C4-2B (cell line): ENCODE measurements around the gene HBQ1.

Experiments
- CTCF ChIP-seq: fragments of 450-650 bp; conservative IDR thresholded peaks from 2 replicates; pipeline ENCODE4 v1.5.1; 2017; ENCODE audit warnings: mild to moderate bottlenecking
- ZFX ChIP-seq: fragments of 450-650 bp; IDR thresholded peaks from 2 replicates; pipeline ENCODE4 v1.6.1; 2017

GRCh38 chr16:142405-142967, 37.8 kb upstream of the HBQ1 start:
- no peak for TF ChIP-seq CTCF
- TF ChIP-seq ZFX = no peak
